GM23248 (cell line): ENCODE results near the gene KCTD1.

Experiments
- EZH2 ChIP-seq: fragments of 200-600 bp; sonication (generic); IDR thresholded peaks from 2 replicates; pipeline ENCODE4 v1.6.1; 2018; ENCODE audit warnings: antibody characterized with exemption, mild to moderate bottlenecking; ENCODE audit not compliant: insufficient read depth, poor library complexity, severe bottlenecking
- EZH2phosphoT487 ChIP-seq: fragments of 200-600 bp; sonication (generic); IDR thresholded peaks from 2 replicates; pipeline ENCODE4 v1.6.1; 2018; ENCODE audit warnings: antibody characterized with exemption, moderate library complexity, mild to moderate bottlenecking, low read depth; ENCODE audit not compliant: insufficient read depth

GRCh38 chr18:26536032-26536431 lies 12.3 kb downstream of the KCTD1 start:
- TF ChIP-seq EZH2phosphoT487 (no peak), EZH2 (no peak)
